ENCODE measurements around the gene COX14. TPM values are rescaled to one million over a fixed set of nuclear protein-coding genes. Genes with fewer than 3 reads are reported as not detected.

The COX14 gene
- total RNA-seq, 1 experiment from 2014 or later: 44.0 TPM

DNA sequence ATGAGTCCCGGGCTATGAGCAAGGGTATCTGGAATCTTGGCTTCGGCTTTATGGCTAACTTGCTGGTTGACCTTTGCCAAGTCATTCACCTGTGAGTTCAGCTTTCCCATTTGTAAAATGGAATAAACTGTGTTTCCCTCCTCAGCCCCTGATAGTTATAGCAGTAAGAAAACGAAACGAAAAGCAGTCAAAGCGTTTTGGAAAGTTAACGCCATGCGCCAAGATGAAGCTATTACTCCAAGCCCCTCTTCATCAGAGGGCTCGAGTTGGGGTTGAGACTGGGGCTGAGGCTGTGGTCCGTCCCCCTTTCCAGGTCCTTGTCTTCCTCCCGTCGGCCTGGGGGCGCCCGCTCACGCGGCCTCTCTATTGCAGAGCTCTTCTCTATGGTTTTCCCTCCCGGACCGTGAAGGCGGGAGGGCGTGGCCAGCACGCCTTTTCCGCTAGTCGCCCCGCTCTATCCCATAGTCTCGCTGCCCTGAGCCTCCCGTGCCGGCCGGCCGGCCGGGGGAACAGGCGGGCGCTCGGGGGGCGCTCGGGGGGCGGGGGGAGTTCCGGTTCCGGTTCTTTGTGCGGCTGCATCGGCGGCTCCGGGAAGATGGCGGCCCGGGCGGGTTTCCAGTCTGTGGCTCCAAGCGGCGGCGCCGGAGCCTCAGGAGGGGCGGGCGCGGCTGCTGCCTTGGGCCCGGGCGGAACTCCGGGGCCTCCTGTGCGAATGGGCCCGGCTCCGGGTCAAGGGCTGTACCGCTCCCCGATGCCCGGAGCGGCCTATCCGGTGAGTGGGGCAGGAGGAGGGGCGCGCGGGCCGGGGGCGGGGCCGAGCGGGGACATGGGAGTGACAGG, 27.0 kb upstream of the COX14 start, which contains the start of gene SMARCD1:
TSS of gene SMARCD1 (plus strand) at position 568 of the 840 bp plus-strand sequence. CDS start at position 596, 28 bp downstream.
- DNase-seq (ENCODE audit: low read depth): peak; percentile 91

DNA sequence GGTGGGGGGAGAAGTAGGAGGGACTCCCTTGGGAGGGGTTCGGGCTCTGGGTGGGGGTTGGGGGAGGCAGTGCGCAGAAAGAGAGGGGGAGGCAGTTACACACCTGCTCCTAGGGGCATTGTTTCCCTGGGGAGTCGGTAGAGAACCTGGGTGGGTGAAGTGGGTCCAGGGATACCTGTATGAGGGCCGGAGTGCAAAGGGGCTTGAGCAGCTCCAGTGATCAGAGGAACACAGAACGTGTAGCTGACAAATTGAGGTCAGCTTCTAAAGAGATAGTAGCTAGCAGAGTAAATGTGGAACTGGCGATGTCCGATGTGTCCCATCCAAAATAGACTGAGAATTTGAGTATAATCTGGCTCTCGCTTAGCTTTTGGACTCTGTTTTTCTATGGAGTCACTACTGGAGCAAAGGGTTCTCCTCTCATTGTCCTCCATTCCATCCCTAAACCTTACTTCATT, 26.4 kb upstream of the COX14 start:
- no peak for DNase-seq (ENCODE audit: low read depth)

GRCh38 chr12:50086148-50086547, 25.9 kb upstream of the COX14 start:
- DNase-seq (ENCODE audit: low read depth): no peak

- DNase-seq (ENCODE audit: low read depth): no peak
These were observed 24.9 kb upstream of the COX14 start for GRCh38 chr12:50087151-50087550.

- peak; percentile 74 for DNase-seq (ENCODE audit: low read depth)
These were observed 24.0 kb upstream of the COX14 start for GRCh38 chr12:50087995-50088394.

GRCh38 chr12:50088577-50089335, 23.3 kb upstream of the COX14 start:
- DNase-seq (ENCODE audit: low read depth): peak; percentile 40

DNA sequence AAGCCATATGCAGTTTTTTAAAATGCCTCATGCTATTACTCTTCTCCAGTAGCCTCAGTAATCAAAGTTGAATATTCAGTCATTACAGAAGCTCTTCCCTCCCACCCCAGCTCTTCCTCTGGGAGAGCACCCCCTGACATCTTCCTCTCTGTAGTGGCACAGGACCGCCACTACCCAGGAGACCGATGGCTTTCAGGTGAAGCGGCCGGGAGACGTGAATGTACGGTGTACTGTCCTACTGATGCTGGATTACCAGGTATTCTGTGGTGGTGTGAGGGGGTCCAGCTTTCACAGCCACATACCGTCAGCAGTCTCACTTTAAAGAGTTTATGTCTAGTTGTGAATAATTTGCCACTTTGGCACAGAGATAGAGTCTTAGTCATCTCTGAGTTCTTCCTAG, 22.3 kb upstream of the COX14 start:
- DNase-seq (ENCODE audit: low read depth): no peak

GRCh38 chr12:50090391-50090790, 21.6 kb upstream of the COX14 start:
- DNase-seq (ENCODE audit: low read depth): no peak

DNA sequence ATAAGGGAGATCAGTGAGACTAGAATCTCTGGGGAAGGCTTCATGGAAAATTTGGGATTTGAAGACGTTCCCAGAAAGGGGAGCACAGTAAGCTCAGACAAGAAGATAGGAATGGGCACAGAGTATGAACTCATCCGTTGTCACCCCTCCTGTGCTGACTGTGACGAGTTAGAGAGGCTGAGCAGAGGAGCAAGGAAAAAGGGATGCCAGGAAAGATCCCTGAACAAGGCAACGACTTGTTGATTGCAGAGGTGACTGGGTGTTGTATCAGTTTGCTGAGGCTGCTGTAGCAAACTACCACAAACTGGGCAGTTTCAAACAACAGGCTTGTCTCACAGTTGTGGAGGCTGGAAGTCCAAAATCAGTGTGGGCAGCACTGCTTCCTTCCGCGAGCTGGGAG, 14.1 kb upstream of the COX14 start:
- no peak for DNase-seq (ENCODE audit: low read depth)

DNA sequence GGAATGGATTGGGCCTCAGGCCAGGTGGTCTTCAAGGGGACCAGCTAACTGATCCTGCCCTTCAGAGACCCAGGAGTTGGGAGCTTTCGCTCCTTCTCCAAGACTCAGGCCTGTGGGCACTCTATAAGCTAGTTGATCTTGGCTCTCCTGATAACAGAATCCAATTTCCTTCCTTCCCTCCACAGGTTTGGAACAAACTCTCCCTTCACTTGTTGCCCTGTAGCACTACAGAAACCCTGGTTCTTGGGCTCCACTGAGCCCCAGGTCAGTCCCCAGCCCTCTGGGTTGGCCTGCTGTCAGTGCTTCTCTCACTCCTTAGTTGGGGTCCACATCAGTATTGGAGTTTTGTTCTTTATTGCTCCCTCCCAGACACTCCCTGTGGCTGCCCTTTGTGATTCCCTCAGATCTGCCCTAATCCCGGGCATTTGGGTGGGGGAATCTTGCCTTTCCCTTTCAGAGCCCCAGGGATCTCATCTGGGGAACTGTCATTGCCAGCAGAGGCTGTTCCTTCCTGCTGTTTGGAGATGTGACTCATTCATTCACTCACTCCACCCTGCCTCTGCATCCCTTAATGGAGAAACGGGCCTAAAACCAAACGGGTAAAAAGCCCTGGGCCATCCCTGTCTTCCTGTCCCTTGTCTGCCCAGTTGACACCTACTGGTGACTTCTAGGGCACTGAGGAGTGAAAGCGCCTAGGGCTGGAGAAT, 12.6 kb upstream of the COX14 start:
- no peak for DNase-seq (ENCODE audit: low read depth)

DNA sequence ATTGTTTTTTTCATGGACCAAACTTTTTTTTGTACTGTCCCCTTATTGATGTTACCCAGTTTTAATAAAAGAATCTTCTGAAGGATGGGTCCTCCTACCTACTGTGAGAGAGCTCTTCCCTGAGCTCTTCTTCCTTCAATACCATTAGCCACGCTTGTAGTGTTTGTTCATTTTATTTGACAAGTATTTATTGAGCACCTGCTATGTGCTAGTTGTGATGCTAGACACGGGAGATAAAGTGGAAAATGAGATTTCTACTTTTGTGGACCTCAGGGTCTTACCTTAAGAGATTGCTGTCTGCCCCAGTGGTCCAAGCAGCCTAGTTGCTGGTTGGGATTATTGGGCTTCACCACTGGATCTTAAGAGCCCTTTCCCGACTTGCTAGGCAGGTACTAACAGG, 11.5 kb upstream of the COX14 start:
- no peak for DNase-seq (ENCODE audit: low read depth)

- peak; percentile 43 for DNase-seq (ENCODE audit: low read depth)
These were observed 10.4 kb upstream of the COX14 start for GRCh38 chr12:50101663-50102062.

DNA sequence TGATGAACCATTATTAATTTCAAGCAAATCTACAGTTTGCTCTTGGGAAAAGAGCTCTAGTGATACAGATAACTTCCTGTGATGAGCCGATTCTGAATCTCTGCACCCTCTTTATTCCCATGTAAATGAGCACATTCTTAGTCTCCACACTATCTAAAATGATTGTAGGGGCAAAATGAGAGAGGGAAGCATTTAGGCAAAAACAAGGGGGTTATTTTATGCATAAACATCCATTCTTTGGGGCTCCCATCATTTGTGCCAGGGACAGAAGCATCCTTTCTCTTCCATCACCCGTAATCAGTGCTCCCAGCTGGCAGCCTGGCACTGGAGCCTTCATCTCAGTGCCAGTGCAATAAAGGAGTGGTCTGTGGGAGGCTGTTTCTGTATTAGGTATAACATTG, 9.9 kb upstream of the COX14 start:
- DNase-seq (ENCODE audit: low read depth): no peak

GRCh38 chr12:50102646-50103309, 9.3 kb upstream of the COX14 start:
- no peak for DNase-seq (ENCODE audit: low read depth)

GRCh38 chr12:50103351-50103750, 8.7 kb upstream of the COX14 start:
- DNase-seq (ENCODE audit: low read depth): no peak

- DNase-seq (ENCODE audit: low read depth): peak; percentile 37
These were observed 8.2 kb upstream of the COX14 start, which contains the start of gene GPD1 for GRCh38 chr12:50103767-50104321. TSS of gene GPD1 (plus strand) at chr12:50104008. CDS start at chr12:50104051, 43 bp downstream.

- DNase-seq (ENCODE audit: low read depth): no peak
These were observed 7.3 kb upstream of the COX14 start for GRCh38 chr12:50104417-50105366.

DNA sequence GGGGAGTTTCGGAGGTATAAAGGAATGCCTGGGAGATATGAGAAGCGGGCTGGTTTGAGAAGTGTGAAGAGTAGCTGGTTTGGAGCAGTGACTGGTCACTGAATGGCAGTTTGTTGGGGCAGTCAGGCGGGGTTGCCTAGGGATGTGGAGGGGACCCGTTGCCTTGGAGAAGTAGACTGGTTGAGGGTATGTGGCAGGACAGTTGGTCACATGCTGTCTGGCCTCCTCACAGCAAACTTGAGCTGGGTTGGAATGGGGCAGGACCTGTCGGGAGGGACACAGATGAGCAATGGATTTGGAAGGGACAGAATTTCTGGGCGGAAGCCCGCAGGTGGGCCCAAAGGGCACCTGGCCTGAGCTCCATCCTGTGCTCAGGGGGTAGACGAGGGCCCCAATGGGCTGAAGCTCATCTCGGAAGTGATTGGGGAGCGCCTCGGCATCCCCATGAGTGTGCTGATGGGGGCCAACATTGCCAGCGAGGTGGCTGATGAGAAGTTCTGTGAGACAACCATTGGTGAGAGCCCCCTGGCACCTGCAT, 6.1 kb upstream of the COX14 start:
- no peak for DNase-seq (ENCODE audit: low read depth)

DNA sequence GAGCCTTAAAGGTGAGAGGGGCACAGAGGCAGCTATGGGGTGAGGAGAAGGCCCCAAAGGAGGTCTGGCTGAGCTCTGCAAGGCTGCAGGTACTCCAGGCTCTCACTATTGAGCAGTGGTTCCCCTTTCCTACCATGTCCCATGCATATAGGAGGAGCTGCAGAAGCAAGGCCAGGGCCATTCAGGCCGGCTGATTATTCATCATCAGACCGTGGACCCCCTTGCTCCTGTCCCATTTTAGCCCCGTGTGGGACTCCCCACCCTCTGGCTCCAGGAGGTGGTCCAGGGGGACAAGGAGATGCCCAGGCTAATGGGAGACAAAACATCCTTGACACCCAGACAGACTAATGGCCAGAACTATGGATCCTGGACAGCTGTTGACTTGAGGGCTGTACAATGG, 5.1 kb upstream of the COX14 start:
- no peak for DNase-seq (ENCODE audit: low read depth)

All from LHCN-M2 (cell line).